ENCODE data around the gene NSFL1C. TPM values are rescaled to one million over a fixed set of nuclear protein-coding genes. Genes with fewer than 3 reads are reported as not detected.

NSFL1C gene
- total RNA-seq, 4 donors from 2014 or later = 14.7 to 51.2 (median 48.8) TPM

- intact Hi-C loops (cut with DNase I; ENCODE audit: low total_unique reads) = no loop called here
- in situ Hi-C loops (cut with MboI; ENCODE audit: low pct_ligation_motif_present in 1 of 4, low pct_unique_long_range_greater_than_20kb in 1 of 4, low sequenced_read_pairs in 3 of 4) = loop anchor here in 1 of 4 donors (25.0 kb wide), 1 partner anchor 255 kb away; no protein-coding TSS in a partner anchor
- no peak for DNase-seq
- TF ChIP-seq EP300 (IDR thresholded peaks at IDR 0.05; ENCODE audit: low read depth) (no peak), POLR2A (IDR thresholded peaks at IDR 0.05) (no peak), CTCF (IDR thresholded peaks at IDR 0.05) (no peak), POLR2AphosphoS5 (IDR thresholded peaks at IDR 0.05) (no peak)
- peaks cover 14% of the 10 kb centered on the region for H3K27me3 ChIP-seq
- H3K27ac ChIP-seq = no peak overlapping the region
- WGBS, 2 donors (ENCODE audit: low coverage in 1 of 2) = 71 to 80% methylated on average over 2 to 3 of the region's 3 CpGs
- no peaks in the 10 kb centered on the region for H3K36me3 ChIP-seq
- H3K9me3 ChIP-seq = no peaks in the 10 kb centered on the region
- H3K4me1 ChIP-seq = no peaks in the 10 kb centered on the region
- no peak overlapping the region for H3K4me3 ChIP-seq
These were observed 40.6 kb upstream of the NSFL1C start for GRCh38 chr20:1507276-1507675.

GRCh38 chr20:1505871-1506270 lies 39.2 kb upstream of the NSFL1C start:
- no peak for TF ChIP-seq CTCF (IDR thresholded peaks at IDR 0.05)
- TF ChIP-seq POLR2AphosphoS5 (IDR thresholded peaks at IDR 0.05) = no peak
- TF ChIP-seq EP300 (IDR thresholded peaks at IDR 0.05; ENCODE audit: low read depth) = no peak
- TF ChIP-seq POLR2A (IDR thresholded peaks at IDR 0.05) = no peak
- Histone ChIP-seq H3K27me3 (peaks cover 10% of the 10 kb centered on the region), H3K27ac (no peak overlapping the region), H3K36me3 (no peaks in the 10 kb centered on the region), H3K9me3 (no peaks in the 10 kb centered on the region), H3K4me1 (no peaks in the 10 kb centered on the region), H3K4me3 (no peak overlapping the region)
- 0% methylated on average over 1 of the region's 1 CpG; no CpG with 5 or more reads in 1 of the 2 donors for WGBS, 2 donors (ENCODE audit: low coverage in 1 of 2)
- in situ Hi-C loops (cut with MboI; ENCODE audit: low pct_ligation_motif_present in 1 of 4, low pct_unique_long_range_greater_than_20kb in 1 of 4, low sequenced_read_pairs in 3 of 4) = loop anchor here in 1 of 4 donors (25.0 kb wide), 1 partner anchor 256 kb away; no protein-coding TSS in a partner anchor
- DNase-seq = no peak
- intact Hi-C loops (cut with DNase I; ENCODE audit: low total_unique reads) = no loop called here

- Histone ChIP-seq H3K4me1 (no peaks in the 10 kb centered on the region), H3K27ac (no peak overlapping the region), H3K4me3 (no peak overlapping the region), H3K9me3 (no peaks in the 10 kb centered on the region), H3K27me3 (peaks cover 5% of the 10 kb centered on the region), H3K36me3 (no peaks in the 10 kb centered on the region)
- DNase-seq = no peak
- 81 to 83% methylated on average over 2 to 3 of the region's 3 CpGs for WGBS, 2 donors (ENCODE audit: low coverage in 1 of 2)
- in situ Hi-C loops (cut with MboI; ENCODE audit: low pct_ligation_motif_present in 1 of 4, low pct_unique_long_range_greater_than_20kb in 1 of 4, low sequenced_read_pairs in 3 of 4) (loop anchor here in 1 of 4 donors (25.0 kb wide), 1 partner anchor 257 kb away; no protein-coding TSS in a partner anchor), intact Hi-C loops (cut with DNase I; ENCODE audit: low total_unique reads) (no loop called here)
- TF ChIP-seq CTCF (IDR thresholded peaks at IDR 0.05) = no peak
- no peak for TF ChIP-seq POLR2A (IDR thresholded peaks at IDR 0.05)
- TF ChIP-seq POLR2AphosphoS5 (IDR thresholded peaks at IDR 0.05) = no peak
These were observed 38.7 kb upstream of the NSFL1C start for GRCh38 chr20:1505361-1505760.

GRCh38 chr20:1503564-1504227 lies 37.0 kb upstream of the NSFL1C start:
- Histone ChIP-seq H3K27me3 (peaks cover 9% of the 10 kb centered on the region), H3K9me3 (no peaks in the 10 kb centered on the region), H3K4me1 (no peaks in the 10 kb centered on the region), H3K27ac (no peak overlapping the region), H3K4me3 (no peak overlapping the region), H3K36me3 (no peaks in the 10 kb centered on the region)
- TF ChIP-seq CTCF (IDR thresholded peaks at IDR 0.05) = peak; percentile 68 to 91 (median 82)
- TF ChIP-seq POLR2A (IDR thresholded peaks at IDR 0.05) = no peak
- in situ Hi-C loops (cut with MboI; ENCODE audit: low pct_ligation_motif_present in 1 of 4, low pct_unique_long_range_greater_than_20kb in 1 of 4, low sequenced_read_pairs in 3 of 4) = loop anchor here in 1 of 4 donors (25.0 kb wide), 1 partner anchor 259 kb away; no protein-coding TSS in a partner anchor
- DNase-seq = peak; percentile 77
- intact Hi-C loops (cut with DNase I; ENCODE audit: low total_unique reads) = no loop called here
- 0 to 2% methylated on average over 1 to 8 of the region's 8 CpGs for WGBS, 2 donors (ENCODE audit: low coverage in 1 of 2)
